H1 (cell line): Measurements from ENCODE around the gene KCNK7.

Experiments
- BRCA1 ChIP-seq: IDR thresholded peaks from 2 replicates; pipeline ENCODE4 v1.6.1; 2012; ENCODE audit warnings: low read depth, low read length, improper control_type of control experiment
- CHD2 ChIP-seq: IDR thresholded peaks from 2 replicates; pipeline ENCODE4 v1.6.1; 2012; ENCODE audit warnings: low read length, improper control_type of control experiment
- CTCF ChIP-seq, 3 experiments: IDR thresholded peaks; 1 replicate in 2 of 3; 2 replicates in 1 of 3; pipeline versions ENCODE4 v1.5.1 to v1.6.1; 2011; ENCODE audit warnings: low read length in 3 of 3, mild to moderate bottlenecking in 3 of 3, inconsistent platforms in 2 of 3, low read depth in 1 of 3, moderate library complexity in 1 of 3; ENCODE audit not compliant: insufficient read depth in 1 of 3; ENCODE audit errors: control extremely low read depth in 1 of 3
- HDAC6 ChIP-seq: IDR thresholded peaks from one replicate; pipeline ENCODE4 v1.7.1; 2012; ENCODE audit warnings: low read depth, mild to moderate bottlenecking, inconsistent platforms, low read length, moderate library complexity
- POLR2A ChIP-seq, 2 experiments: IDR thresholded peaks; 1 replicate in 1 of 2; 2 replicates in 1 of 2; pipeline ENCODE4 v1.6.1; 2011; ENCODE audit warnings: low read depth in 2 of 2, low read length in 2 of 2, mild to moderate bottlenecking in 2 of 2; ENCODE audit errors: control extremely low read depth in 1 of 2
- POLR2AphosphoS5 ChIP-seq: IDR thresholded peaks from 2 replicates; pipeline ENCODE4 v1.6.1; 2011; ENCODE audit warnings: low read depth, low read length
- RAD21 ChIP-seq, 2 experiments: IDR thresholded peaks in 1 of 2; conservative IDR thresholded peaks in 1 of 2; 2 replicates each; pipeline ENCODE4 v1.6.1; 2011; ENCODE audit warnings: low read depth in 2 of 2, low read length in 2 of 2, improper control_type of control experiment in 1 of 2, inconsistent platforms in 1 of 2, mild to moderate bottlenecking in 1 of 2, moderate library complexity in 1 of 2
- TBP ChIP-seq: IDR thresholded peaks from 2 replicates; pipeline ENCODE4 v1.6.1; 2011; ENCODE audit warnings: low read depth, low read length, improper control_type of control experiment
- TEAD4 ChIP-seq: IDR thresholded peaks from 2 replicates; pipeline ENCODE4 v1.6.1; 2012; ENCODE audit warnings: low read depth, low read length, inconsistent platforms, mixed read lengths
- USF2 ChIP-seq: IDR thresholded peaks from 2 replicates; pipeline ENCODE4 v1.6.1; 2011; ENCODE audit warnings: low read length, improper control_type of control experiment
- YY1 ChIP-seq: IDR thresholded peaks from 2 replicates; pipeline ENCODE4 v1.6.1; 2011; ENCODE audit warnings: low read depth, mild to moderate bottlenecking, low read length

- TF ChIP-seq CTCF (IDR thresholded peaks at IDR 0.05; ENCODE audit: control extremely low read depth in 1 of 3, insufficient read depth in 1 of 3, low read depth in 1 of 3, low read length in 3 of 3) = no peak
- TF ChIP-seq USF2 = no peak
- no peak for TF ChIP-seq HDAC6
- no peak for TF ChIP-seq YY1
- TF ChIP-seq TBP = no peak
- no peak for TF ChIP-seq BRCA1
- no peak for TF ChIP-seq POLR2AphosphoS5
- TF ChIP-seq CHD2 = no peak
- no peak for TF ChIP-seq RAD21 (IDR thresholded peaks at IDR 0.05 in 1 of 2, conservative IDR thresholded peaks at IDR 0.05 in 1 of 2; ENCODE audit: low read depth in 2 of 2, low read length in 2 of 2)
- no peak for TF ChIP-seq POLR2A (IDR thresholded peaks at IDR 0.05; ENCODE audit: control extremely low read depth in 1 of 2, low read depth in 2 of 2, low read length in 2 of 2)
- TF ChIP-seq TEAD4 = no peak
Measured at GRCh38 chr11:65545853-65546216, 49.8 kb downstream of the KCNK7 start.
